Measurements from ENCODE around the gene TMEM114.

DNA sequence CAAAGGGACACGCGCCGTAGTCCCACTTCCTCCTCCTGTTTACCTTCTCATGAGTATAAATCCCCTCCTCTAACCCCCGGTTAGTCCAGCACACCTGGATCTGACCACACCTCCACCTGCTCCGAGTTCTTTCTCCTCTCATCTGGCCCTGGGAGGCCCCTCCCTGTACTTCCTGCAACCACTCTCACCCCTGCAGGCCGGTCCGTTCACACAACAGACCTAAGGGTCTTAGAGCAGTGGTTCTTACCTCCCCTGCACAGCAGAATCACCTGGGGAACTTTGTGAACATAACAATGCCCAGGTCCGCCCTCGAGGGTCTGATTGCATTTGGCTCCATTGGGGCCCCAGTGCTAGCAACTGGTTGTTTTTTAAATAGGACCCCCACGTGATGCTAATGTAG, 24.8 kb downstream of the TMEM114 start:
- TF ChIP-seq, protein P1, sequence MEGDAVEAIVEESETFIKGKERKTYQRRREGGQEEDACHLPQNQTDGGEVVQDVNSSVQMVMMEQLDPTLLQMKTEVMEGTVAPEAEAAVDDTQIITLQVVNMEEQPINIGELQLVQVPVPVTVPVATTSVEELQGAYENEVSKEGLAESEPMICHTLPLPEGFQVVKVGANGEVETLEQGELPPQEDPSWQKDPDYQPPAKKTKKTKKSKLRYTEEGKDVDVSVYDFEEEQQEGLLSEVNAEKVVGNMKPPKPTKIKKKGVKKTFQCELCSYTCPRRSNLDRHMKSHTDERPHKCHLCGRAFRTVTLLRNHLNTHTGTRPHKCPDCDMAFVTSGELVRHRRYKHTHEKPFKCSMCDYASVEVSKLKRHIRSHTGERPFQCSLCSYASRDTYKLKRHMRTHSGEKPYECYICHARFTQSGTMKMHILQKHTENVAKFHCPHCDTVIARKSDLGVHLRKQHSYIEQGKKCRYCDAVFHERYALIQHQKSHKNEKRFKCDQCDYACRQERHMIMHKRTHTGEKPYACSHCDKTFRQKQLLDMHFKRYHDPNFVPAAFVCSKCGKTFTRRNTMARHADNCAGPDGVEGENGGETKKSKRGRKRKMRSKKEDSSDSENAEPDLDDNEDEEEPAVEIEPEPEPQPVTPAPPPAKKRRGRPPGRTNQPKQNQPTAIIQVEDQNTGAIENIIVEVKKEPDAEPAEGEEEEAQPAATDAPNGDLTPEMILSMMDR (conservative IDR thresholded peaks at IDR 0.05): no peak
- no peak for TF ChIP-seq ZFX (IDR thresholded peaks at IDR 0.05)
